Activated CD4-positive, alpha-beta T cell treated with anti-CD3 and anti-CD28 coated beads for 48 hours (primary cell): ENCODE measurements around the gene NAV2.

Experiments used
- DNase-seq: peaks from one replicate; pipeline ENCODE4 v3.0.0-alpha.2; 2020

The NAV2 gene

DNA sequence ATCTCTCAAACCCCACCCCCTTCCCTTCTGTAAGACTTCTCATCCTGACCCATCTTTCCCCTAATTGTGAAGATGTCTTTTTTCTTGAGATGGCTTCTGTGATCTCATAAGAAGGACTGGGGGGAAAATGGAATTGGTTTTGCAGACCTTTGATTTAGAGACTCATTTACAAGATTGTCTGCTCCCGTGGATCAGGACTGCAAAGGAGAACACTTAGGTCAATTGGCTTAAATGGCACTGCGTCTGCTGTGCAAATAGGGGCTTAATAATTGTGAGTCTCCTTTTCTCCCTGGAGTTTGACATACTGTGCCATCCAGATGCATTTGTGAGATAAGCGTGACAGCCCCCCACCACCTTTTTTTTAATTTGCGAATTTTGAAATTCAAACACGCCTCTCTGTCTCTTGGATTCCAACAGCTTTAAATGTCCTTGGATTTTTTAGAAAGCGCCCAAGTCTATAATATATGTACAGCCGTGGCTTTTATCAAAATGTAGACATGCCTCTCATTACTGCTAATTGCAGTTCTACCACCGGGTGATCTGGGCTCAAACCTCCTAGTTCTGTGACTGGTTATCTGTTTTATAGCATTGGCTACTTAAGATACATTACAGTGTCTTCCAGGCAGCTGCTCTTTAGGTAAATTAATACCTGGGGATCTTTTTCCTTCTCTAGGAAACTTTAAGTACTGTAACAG, 297.7 kb downstream of the NAV2 start:
- DNase-seq = no peak

- DNase-seq = no peak
These were observed 298.2 kb downstream of the NAV2 start for GRCh38 chr11:20010851-20011225.

DNA sequence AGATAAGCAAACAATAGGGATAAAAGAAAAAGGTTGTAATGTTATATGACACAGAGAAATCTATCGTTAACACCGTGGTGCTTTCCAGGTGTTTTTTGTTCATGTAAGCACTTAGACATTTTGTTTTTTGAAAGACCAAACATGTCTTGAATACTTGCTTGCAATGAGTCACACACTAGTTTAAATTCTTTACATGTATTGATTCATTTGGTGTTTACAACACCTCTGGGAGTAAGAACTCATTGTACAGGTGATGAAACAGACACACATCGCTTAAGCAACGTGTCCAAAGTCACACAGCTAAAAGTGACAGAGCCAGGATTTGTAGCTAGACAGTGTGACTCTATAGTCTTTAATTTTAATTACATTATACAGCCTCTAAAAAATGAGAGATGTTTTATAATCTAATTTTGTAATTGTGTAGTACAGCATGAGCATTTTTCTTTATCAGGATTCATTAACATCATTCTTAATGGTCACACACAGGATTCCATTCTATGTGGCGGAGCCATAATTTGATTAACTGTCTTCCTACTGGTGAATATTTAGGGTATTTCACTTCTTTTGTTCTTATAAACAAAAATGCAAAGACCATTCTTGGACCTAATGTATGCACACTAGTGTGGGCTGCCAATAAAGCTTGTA, 298.8 kb downstream of the NAV2 start:
- DNase-seq = no peak

DNA sequence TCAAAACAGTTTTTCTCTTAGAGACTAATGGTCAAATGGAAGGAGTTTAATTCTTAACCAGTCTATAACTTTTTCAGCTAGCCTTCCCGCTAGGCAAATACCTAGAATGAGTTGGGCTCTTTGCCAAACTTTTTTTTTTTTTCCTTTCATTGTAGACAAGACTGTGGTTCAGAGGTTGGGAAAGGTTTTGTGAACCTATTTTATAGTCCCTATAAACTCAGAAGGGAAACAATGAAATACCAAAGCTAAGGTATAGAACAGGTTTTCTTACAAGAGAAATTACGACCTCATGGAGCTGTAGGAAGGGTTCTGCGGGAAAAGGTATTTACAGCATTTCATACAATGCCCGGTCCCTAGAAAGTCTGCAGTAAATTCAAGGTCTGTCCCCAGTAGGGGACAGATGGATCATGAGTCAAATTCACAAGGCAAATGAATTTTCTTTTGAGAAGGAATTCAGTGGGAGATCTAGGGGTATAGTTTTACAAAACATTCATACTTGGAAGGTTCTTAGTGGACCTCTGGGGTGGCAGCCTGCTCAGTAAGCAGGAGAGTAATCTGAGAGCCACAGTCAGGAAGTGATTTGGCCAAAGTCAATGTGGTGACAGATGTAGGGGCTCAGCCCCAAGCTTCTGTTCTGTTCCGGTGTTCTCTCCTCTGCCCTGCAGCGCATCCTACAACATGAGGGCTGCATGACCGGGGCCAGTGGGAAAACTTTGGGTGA, 300.9 kb downstream of the NAV2 start:
- DNase-seq = no peak

GRCh38 chr11:20014067-20014402, 301.4 kb downstream of the NAV2 start:
- no peak for DNase-seq

- DNase-seq = no peak
These were observed 302.5 kb downstream of the NAV2 start for GRCh38 chr11:20015101-20015500.

DNA sequence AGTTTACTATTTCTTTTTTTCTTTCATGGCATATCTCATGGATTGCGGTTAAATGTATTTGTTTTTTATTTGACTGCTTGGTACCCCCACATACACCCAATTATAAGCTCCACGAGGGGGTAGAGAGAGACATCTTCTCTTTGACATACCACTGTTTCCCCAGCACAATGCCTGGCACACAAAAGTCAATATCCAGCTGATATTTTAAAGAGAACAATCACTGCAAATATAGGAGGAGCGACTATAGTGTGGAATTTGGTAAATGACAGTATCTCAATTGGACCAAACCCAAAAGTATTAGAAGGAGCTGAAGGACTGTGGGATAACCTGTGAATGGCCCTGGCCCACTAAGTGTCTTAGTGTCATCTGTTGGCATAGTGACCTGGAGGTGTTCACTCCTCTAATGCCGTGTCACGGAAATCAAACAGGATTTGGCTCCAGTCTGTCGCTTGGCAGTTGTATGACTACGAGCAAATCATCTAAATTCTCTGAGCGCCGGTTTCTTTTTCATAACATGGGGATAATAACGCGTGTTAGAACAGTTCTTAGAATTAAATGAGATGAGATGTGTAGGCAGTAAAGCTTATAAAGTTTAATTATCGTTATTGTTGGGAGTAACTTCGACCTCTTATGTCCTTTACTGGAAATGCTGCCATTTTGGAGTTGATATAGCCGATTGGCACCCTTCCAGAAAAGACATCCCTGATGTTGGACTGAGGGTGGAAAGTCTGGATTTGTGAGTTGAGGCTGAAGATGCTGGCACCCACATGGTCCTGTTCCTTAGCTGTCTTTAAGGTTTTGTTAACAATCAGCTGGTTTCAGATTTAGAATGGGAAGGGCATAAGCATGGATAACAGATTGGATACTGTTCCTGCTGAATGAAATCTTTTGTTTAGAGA, 303.1 kb downstream of the NAV2 start:
- DNase-seq = no peak

DNA sequence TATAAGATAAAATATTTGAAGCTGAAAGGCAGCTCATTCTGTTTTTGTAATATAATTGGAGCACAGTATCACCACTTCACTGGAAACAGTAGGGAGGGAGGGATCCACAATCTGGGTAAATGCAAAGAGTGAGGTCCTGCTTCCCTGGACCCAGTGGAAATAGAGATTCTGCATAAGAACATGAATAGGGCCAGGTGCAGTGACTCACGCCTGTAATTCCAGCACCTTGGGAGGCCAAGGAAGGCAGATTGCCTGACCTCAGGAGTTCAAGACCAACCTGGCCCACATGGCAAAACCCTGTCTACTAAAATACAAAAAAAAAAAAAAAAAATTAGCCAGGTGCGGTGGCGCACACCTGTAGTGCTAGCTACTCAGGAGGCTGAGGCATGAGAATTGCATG, 303.9 kb downstream of the NAV2 start:
- DNase-seq = no peak

DNA sequence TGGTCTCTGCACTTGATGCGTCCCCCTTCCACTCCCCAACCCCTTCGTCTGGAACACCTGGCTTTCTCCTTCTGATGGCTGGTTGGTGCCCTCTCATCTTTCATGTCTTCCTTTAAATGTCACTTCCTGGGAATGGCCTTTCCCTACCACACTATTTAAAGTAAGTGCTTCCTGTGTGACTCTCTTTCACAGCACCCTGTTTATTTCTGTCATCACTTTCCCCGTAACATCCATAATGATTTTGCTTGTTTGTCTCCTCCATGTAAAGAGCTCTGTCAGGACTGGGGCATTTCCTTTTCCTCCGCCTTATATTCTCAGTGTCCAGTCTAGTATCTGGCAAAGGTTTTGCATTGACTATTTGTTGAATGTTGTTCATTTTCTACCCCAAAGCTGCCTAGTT, 304.7 kb downstream of the NAV2 start:
- no peak for DNase-seq

- DNase-seq = no peak
These were observed 307.6 kb downstream of the NAV2 start for GRCh38 chr11:20020198-20020597.

GRCh38 chr11:20020716-20021115, 308.1 kb downstream of the NAV2 start:
- DNase-seq = no peak

DNA sequence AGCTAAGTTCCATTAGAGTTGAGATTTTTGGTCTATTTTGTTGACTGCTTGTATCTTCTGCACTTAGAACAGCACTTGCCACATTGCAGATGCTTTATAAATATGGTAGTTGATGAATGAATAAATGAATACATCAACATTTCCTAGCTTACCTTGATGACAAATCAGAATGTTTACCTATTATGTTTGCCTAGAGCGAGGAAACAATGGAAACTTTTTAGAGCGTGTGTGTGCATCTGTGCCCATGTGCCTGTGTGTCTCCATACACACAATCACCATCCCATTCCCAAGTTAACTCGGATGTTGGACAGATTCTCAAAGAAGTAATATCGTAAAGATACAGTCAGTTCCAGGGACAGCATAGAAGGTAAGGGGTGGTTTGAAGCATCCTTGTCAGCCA, 308.6 kb downstream of the NAV2 start:
- DNase-seq = no peak

- DNase-seq = no peak
These were observed 309.2 kb downstream of the NAV2 start for GRCh38 chr11:20021771-20022362.

GRCh38 chr11:20022363-20023081, 309.9 kb downstream of the NAV2 start:
- no peak for DNase-seq

GRCh38 chr11:20023082-20023426, 310.4 kb downstream of the NAV2 start:
- no peak for DNase-seq

- DNase-seq = no peak
These were observed 311.7 kb downstream of the NAV2 start for GRCh38 chr11:20024172-20024935.

DNA sequence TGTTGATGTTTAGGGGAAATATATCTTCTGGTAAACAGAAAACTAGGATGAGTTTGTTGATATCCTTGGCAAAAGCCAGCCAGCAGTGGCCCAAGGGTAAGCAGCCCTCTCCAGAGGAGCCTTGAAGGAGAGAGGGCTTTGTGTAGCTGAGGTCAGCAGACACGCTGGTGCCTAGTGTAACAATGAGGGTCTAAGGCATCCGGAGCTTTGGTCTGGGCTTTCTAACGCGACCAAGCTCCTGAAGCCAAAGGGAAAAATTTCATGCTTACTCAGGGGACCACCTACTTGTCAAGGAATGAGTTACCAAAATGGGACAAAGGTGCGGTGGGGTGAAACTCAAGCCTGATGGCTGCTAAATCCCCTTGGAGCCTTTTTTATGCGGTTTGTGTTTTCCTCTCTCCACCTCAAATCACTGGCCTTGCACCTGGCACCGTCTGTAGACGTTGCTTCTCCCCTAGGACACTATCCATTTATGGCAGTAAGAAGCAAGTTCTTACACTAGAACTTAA, 312.7 kb downstream of the NAV2 start:
- no peak for DNase-seq

DNA sequence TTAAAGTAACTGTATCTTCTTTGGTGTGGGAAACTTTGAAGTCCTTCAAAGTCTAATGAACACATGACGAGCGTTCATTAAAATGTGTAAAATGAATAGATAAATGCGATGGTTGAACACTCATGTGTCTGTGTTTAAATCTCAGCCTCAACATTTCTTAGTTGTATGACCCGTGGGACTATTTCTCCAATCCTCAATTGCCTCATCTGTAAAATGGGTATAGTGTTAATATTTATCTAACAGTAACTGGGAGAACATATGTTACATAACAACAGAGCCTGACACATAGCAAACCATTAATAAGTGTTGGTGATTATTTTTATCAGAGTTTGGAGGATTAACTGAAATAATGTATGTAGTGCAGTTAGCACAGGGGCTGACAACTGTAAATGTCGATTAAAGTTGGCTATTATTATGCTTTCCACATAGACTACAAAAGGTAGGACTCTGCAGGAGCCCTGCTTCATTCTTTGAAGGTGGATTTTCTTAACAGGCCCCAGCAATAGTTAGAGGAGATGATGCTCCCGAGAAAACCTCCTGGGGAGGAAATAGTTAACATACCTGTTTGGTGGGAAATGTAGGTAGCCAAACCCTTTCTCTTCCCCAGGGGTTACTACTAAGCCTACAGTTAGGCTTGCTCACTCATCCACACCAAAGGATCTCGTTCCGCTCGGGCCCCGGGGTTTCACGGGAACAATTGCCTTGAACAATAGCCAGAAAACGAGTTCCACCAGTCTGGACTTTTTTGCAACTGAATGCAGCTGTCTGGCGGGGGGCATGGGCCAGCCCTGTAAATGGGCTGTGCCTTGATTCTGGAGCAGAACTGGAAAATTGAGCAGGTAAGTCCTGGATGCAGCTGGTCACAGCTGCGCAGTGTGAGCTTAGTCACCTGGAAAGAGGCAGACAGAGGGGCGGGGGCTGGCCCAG, 314.3 kb downstream of the NAV2 start:
- no peak for DNase-seq

GRCh38 chr11:20027556-20028013, 314.9 kb downstream of the NAV2 start:
- DNase-seq = no peak

DNA sequence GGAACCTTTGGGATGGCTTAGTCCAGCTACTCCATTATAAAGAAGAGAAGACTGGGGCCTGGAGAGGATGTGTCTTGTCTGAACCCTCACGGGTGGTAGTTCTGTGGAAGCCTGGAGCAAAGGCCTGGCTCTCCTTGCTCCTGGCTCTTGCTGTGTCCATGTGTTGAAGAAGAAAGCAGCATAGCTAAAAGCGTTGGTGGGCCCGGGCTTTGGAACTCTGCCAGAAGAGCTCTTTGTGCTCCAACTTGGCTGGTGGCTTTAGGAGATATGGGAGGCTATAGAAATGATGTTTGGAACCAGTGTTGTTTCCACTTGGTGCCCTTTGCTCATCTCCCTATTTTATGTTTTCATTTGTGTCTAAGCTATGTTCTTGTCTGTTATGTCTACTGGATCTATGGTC, 316.6 kb downstream of the NAV2 start:
- DNase-seq = no peak
